GM10248 (cell line): ENCODE data around the gene MORN5.

Source experiments
- CTCF ChIA-PET: fragments of 300-600 bp; sonication (Branson Sonifier 250); formaldehyde crosslinking; extraction: SDS; loops from one replicate; lab custom pipeline; 2021; ENCODE audit warnings: antibody characterized with exemption; lab: Yijun Ruan, JAX
- POLR2A ChIA-PET: fragments of 350-650 bp; sonication (Branson Sonifier 250); formaldehyde crosslinking; extraction: SDS; loops from one replicate; lab custom pipeline; 2020; ENCODE audit warnings: antibody characterized with exemption; lab: Yijun Ruan, JAX
- DNase-seq: peaks from one replicate; pipeline ENCODE4 v3.0.0; 2012; ENCODE audit errors: extremely low spot score
- TF ChIP-seq, protein P1 (sequence below): IDR thresholded peaks from 2 replicates; pipeline ENCODE4 v1.5.1; 2012; ENCODE audit warnings: mild to moderate bottlenecking, low read depth; ENCODE audit errors: extremely low read depth, missing control alignments, control extremely low read depth

Gene MORN5

DNA sequence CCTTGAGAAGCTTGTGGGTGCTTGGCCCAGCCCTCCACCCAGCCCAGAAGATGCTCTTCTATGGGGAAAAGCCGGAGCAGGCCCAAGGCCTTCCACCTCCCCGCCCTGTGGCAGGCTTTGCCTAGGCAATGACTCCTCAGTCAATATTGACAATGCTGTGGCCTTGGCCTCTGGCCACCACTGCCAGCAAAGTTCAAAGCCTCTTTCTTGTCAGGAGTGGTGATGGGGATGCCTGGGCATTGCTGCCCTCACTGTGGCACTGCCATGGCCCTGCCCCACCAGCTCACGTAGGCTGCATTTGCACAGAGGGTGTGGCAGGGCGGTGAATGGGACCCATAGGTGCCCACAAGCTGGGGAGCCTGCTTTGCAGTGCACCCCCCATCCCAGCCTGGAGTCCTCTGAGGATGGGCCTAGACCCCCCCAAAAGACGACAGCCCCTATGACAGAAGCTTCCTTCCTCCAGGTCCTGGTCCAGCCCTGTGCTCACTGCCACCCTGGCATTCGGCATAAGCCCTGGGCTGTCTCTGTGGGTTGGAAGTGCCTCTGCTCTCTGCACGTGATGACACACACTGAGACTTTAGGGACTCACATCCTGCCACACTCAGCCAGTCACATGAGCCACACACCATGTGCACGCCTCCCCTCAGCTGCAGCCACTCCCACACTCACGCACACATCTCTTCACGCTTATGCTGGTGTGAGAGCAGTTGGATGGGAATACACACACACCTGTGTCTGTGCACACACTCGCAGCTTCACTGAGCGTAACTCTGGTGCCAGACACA lies 31.1 kb downstream of the MORN5 start:
- TF ChIP-seq, protein P1, sequence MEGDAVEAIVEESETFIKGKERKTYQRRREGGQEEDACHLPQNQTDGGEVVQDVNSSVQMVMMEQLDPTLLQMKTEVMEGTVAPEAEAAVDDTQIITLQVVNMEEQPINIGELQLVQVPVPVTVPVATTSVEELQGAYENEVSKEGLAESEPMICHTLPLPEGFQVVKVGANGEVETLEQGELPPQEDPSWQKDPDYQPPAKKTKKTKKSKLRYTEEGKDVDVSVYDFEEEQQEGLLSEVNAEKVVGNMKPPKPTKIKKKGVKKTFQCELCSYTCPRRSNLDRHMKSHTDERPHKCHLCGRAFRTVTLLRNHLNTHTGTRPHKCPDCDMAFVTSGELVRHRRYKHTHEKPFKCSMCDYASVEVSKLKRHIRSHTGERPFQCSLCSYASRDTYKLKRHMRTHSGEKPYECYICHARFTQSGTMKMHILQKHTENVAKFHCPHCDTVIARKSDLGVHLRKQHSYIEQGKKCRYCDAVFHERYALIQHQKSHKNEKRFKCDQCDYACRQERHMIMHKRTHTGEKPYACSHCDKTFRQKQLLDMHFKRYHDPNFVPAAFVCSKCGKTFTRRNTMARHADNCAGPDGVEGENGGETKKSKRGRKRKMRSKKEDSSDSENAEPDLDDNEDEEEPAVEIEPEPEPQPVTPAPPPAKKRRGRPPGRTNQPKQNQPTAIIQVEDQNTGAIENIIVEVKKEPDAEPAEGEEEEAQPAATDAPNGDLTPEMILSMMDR, result no peak
- ChIA-PET POLR2A (no interaction called here), CTCF (interaction anchor here (0.9 kb wide), 1 partner anchor 32 kb away, joined by 4 read pairs; no protein-coding TSS in a partner anchor)
- no peak for DNase-seq

DNA sequence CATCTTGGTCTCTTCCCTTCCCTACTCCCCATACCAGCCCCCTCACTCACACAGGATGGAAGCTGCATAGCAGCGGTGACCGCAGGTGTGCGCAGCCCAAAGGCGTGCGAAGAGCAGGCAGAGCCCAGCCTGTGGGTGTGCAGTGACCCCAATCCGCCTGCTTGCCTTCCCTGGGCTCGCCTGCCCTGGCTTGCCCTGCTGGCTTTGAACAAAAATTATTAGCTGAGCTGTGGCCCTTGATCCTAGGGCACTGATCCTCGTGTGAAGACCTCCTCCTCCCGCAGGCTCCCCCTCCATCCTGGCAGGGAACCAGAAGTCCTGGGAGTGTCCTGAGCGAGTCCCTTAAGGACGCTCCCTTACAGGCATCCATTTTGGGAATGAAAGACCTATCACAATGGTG lies 31.9 kb downstream of the MORN5 start:
- no peak for DNase-seq
- CTCF ChIA-PET, result interaction anchor here (1.4 to 1.5 kb wide), 2 partner anchors 12 to 23 kb away, joined by 4 read pairs; no protein-coding TSS in a partner anchor
- POLR2A ChIA-PET, result no interaction called here
- TF ChIP-seq, protein P1, result no peak

DNA sequence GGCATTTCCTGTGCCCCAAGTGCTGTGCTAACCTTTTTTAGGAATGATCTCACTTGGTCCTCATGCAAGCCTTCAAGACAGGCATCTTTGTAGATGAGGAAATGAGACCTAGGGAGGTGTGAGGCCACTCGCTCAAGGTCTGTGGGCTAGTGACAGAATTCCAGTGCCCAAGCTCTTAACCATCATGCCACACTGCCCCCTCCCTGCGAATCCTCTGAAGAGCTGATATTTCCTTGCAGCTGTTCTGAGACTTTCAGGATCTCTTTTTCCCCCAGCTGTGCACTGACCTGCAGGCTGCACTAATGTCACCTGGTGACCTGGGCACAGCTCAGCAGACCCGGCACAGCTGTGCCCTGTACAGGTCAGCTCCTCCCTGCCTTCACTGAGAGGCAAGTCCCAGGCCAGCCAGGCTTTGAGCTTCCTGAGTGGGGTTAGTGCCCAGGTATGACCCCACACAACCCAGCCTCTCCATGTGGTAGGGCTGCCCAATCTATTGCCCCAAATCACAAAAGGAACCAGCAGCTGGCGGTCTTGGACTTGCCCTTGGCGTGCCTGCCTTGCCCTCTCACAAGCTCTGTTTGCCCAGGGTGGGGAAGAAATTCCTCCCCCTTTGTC lies 32.7 kb downstream of the MORN5 start:
- TF ChIP-seq, protein P1, result no peak
- POLR2A ChIA-PET, result no interaction called here
- CTCF ChIA-PET, result interaction anchor here (1.4 to 1.5 kb wide), 2 partner anchors 11 to 24 kb away, joined by 4 read pairs; no protein-coding TSS in a partner anchor
- DNase-seq, result no peak

DNA sequence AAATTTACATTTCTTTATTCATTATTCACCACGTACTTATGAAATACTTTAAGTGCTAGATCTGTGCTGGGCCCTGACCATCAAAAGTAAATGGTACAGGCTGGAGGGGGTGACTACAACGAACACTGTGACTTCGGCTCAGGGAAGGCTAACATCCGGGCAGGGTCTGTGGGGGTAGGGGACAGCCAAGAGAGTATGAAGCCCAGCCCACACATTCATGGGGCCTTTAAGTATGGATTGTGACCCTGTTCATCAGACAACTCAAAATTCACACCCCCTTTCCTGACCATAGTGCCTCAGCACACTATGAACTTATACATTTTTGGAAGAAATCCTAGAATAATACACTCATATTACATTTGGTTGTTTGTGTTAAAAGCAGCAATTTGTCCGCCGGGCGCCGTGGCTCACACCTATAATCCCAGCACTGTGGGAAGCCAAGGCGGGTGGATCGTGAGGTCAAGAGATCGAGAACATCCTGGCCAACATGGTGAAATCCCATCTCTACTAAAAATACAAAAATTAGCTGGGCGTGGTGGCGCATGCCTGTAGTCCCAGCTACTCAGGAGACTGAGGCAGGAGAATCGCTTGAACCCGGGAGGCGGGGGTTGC lies 33.3 kb downstream of the MORN5 start:
- ChIA-PET POLR2A (no interaction called here), CTCF (interaction anchor here (1.4 to 1.5 kb wide), 2 partner anchors 11 to 25 kb away, joined by 4 read pairs; no protein-coding TSS in a partner anchor)
- DNase-seq, result no peak
- TF ChIP-seq, protein P1, result no peak

DNA sequence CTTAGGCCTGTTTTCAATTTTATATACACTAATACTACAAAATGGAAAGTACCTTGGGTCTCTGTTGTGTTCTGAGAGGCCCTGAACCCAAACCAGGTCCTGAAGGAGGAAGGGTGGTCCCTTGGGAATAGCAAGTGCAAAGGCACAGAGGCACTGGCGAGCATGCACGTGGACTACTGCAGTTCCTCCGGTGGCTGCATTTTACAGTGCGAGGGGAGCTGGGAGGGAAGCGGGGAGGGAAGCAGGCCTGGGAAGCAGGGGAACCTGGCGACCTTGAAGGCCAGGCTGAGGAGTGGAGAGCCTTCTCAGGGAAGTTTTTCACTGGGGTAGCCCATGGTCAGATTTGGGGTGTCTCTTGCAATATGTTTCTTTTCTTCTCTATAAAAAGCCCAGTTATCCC lies 33.9 kb downstream of the MORN5 start:
- no peak for DNase-seq
- ChIA-PET POLR2A (no interaction called here), CTCF (no interaction called here)
- TF ChIP-seq, protein P1, result no peak

DNA sequence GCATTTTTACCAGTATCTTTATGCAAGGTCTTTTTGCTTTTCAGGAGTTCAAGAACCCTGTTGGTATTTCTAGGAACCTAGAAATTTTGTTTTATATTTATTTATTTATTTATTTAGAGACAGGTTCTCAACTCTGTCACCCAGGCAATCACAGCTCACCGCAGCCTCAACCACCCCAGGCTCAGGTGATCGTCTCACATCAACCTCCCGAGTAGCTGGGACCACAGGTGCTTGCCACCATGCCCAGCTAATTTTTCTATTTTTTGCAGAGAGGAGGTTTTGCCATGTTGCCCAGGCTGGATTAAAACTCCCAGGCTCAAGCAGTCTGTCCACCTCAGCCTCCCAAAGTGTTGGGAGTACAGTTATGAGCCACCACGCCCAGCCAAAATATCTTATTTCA lies 36.2 kb downstream of the MORN5 start:
- no peak for DNase-seq
- CTCF ChIA-PET, result no interaction called here
- TF ChIP-seq, protein P1, result no peak
- POLR2A ChIA-PET, result no interaction called here
